Anterior cingulate cortex (tissue), 58 donors: ENCODE results near the gene ZNF493.

Experiments
- DNase-seq, 58 donors: peaks; one replicate each; lab custom pipeline; 2025; lab: John Stamatoyannopoulos, UW

The ZNF493 gene

DNA sequence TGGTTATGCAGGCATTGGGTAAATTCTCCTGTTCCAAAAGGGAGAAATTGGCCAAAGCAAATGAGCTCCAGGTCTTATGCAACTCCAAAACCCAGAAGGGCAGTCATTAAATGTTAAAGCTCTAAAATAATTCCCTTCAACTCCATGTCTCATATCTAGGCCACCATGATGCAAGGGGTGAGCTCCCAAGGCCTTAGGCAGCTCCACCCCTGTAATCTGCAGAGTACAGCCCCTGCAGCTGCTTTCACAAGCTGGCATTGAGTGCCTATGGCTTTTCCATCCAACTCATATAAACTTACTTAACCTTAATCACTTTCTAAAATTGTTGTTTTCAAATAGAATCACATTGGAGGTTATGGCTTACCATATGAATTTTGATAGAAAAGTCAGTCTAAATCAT is 63.8 kb downstream of the ZNF493 start:
- no peak for DNase-seq

DNA sequence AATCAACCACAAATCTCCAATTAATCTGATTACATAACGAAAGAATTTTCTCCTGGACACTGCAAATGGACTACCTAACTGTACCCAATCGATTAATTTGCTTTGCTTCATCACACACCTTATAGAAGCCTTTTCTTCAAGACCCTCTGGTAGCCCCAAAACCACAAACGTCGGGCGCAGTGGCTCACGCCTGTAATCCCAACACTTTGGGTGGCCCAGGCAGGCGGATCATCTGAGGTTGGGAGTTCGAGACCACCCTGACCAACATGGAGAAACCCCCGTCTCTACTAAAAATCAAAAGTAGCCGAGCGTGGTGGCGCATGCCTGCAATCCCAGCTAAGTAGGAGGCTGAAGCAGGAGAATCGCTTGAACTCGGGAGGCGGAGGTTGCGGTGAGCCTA is 65.6 kb downstream of the ZNF493 start:
- no peak for DNase-seq

DNA sequence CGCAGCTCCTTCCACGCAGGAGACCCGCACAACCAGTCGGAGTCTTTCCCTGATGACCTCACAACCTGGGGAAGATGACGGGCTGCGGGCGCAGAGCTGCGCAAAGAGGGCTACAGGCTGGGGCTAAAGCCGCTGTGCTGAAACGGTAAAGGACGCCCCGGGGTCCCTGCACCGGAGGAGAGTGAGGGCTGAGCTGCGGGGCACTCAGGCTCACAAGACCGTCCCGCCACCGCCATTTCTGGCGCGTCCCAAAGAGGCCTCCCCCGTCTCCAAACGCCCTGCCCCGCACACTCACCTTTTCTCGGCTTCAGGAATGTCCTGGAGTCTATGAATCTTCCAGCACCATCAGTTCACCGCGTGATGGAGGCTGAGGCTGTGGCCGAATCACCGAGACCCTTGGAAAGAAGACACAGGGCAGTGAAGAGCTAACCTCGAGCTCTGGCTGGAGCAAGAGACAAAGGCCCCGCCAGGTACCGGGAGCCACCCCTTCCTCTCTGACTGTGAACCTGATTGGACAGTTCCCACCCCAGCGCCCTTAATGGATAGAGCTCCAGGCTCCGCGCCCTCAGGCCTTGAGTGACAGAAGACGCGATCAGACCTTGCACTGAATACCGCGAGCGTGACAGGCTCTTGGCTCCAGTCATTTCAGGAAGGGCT is 66.6 kb downstream of the ZNF493 start:
- DNase-seq = peak in 6 of 58 donors; percentile 0 to 36 (median 6)

- no peak for DNase-seq
Observed at GRCh38 chr19:21466627-21467026, 69.7 kb downstream of the ZNF493 start.

GRCh38 chr19:21468791-21469190 is 71.9 kb downstream of the ZNF493 start:
- no peak for DNase-seq

DNA sequence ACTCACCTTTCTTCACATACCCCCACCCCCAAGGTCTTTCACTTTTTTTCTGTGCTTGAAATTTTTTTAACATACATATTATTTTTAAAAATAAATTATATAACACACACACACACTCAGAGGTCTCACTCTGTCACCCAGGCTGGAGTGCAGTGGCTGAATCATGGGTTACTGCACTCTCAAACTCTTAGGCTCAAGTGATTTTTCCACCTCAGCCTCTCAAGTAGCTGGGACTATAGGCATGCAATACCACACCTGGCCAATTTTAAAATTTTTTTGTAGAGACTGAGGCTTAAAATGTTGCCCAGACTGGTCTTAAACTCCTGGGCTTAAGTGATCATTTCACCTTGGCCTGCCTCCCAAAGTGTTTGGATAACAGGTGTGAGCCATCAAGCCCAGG is 75.6 kb downstream of the ZNF493 start:
- DNase-seq = no peak

DNA sequence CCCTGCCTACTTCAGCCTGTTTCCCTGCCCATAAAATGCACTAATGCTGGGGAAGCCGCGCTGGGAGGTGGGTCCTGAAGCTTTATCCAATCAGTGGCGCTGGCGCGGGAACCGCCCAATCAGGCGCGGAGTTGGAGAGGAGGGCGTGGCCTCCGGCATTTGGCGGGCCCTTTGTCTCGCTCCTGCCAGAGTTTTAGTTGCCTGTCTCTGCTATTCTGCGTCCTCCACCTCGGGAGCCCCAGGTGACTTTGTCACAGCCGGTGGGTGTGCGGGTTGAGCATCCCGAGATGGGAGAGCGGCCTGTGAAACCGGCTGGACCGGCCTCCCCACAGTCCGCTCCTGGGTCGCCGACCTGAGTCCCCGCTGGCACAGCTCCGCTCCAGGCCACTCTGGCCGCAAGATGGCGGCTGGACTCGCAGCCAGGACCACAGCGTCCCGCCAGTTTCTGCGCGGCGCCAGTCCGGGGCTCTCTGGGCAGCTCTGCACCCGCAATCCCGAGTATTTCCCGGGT is 77.8 kb downstream of the ZNF493 start:
- peak in 56 of 58 donors; percentile 3 to 86 (median 64) for DNase-seq
